Gastrocnemius medialis (tissue), 4 donors: ENCODE results near the gene BASP1. TPM values are rescaled to one million over a fixed set of nuclear protein-coding genes. Genes with fewer than 3 reads are reported as not detected.

Experiments
- ATAC-seq, 2 donors: fragments of 150-250 bp; one replicate each; pipeline ENCODE4 v1.9.1; 2016
- DNase-seq, 2 donors: peaks; one replicate each; pipeline ENCODE4 v3.0.0-alpha.2; 2019
- H3K27ac ChIP-seq, 4 donors: fragments of 200-600 bp; sonication (generic); 1 replicate in 1 of 4; 2 replicates in 3 of 4; pipeline ENCODE4 v1.5.1; 2016 to 2018; ENCODE audit warnings: mild to moderate bottlenecking in 2 of 4, moderate library complexity in 1 of 4
- H3K27me3 ChIP-seq, 3 donors: fragments of 200-600 bp; sonication (generic) in 2 of 3; 1 replicate in 1 of 3; 2 replicates in 2 of 3; pipeline versions ENCODE4 v1.5.1 to v1.6.0; 2016 to 2019; ENCODE audit warnings: mild to moderate bottlenecking in 1 of 3, moderate library complexity in 1 of 3
- H3K36me3 ChIP-seq, 2 donors: fragments of 200-600 bp; sonication (generic) in 1 of 2; one replicate each; pipeline ENCODE4 v1.5.1; 2017 to 2018
- H3K4me1 ChIP-seq, 2 donors: fragments of 200-600 bp; sonication (generic) in 1 of 2; one replicate each; pipeline ENCODE4 v1.5.1; 2016 to 2017; ENCODE audit warnings: mild to moderate bottlenecking in 2 of 2
- H3K4me3 ChIP-seq, 4 donors: fragments of 200-600 bp; sonication (generic) in 3 of 4; 1 replicate in 1 of 4; 2 replicates in 3 of 4; pipeline ENCODE4 v1.5.1; 2016 to 2019; ENCODE audit warnings: mild to moderate bottlenecking in 2 of 4
- H3K9me3 ChIP-seq, 3 donors: fragments of 200-600 bp; sonication (generic) in 2 of 3; 1 replicate in 1 of 3; 2 replicates in 2 of 3; pipeline ENCODE4 v1.5.1; 2016 to 2019
- POLR2A ChIP-seq, 2 donors: fragments of 450-650 bp; IDR thresholded peaks; one replicate each; pipeline ENCODE4 v1.6.1; 2017; ENCODE audit warnings: antibody characterized with exemption in 2 of 2, mild to moderate bottlenecking in 2 of 2, moderate library complexity in 2 of 2
- in situ Hi-C, 4 donors: fragments of 200-750 bp; cut with MboI; loops; one replicate each; pipeline versions ENCODE4 v1.15.0 to v1.8.0; 2017; ENCODE audit warnings: low sequenced_read_pairs in 4 of 4
- intact Hi-C: fragments of 100-400 bp; cut with DNase I; formaldehyde crosslinking; loops from one replicate; pipeline ENCODE4 v1.15.1; 2023; ENCODE audit warnings: low total_unique reads
- total RNA-seq, 4 donors: library from RNA; depleted of rRNA; stranded (reverse); fragments of >200 nt; gene quantifications; one replicate each; pipeline versions ENCODE4 v1.1.0 to v1.2.3, GENCODE V29; 2016
- TF ChIP-seq, protein P1 (sequence below), 5 experiments: fragments of 450-650 bp in 3 of 5; fragments of 200-600 bp in 2 of 5; sonication (generic) in 2 of 5; IDR thresholded peaks in 4 of 5; conservative IDR thresholded peaks in 1 of 5; 1 replicate in 4 of 5; 2 replicates in 1 of 5; pipeline ENCODE4 v1.5.1; 2016 to 2019; ENCODE audit warnings: antibody characterized with exemption in 5 of 5, mild to moderate bottlenecking in 3 of 5, moderate library complexity in 3 of 5

BASP1 gene
- total RNA-seq, 4 donors from 2014 or later, result 0.82 to 4.0 (median 4.0) TPM; not detected in 1

GRCh38 chr5:17218353-17219005, 1.0 kb downstream of the BASP1 start:
- DNase-seq, result no peak

GRCh38 chr5:17219006-17219422, 1.6 kb downstream of the BASP1 start:
- H3K27ac ChIP-seq, result no peak overlapping the region
- H3K36me3 ChIP-seq, result no peaks in the 10 kb centered on the region
- no peaks in the 10 kb centered on the region for H3K9me3 ChIP-seq
- DNase-seq (no peak), ATAC-seq (no peak)
- H3K4me3 ChIP-seq, result peak overlapping the region; percentile 43 to 66 (median 50)
- intact Hi-C loops (no loop called here), in situ Hi-C loops (loop anchor here in 1 of 4 donors (5.0 kb wide), 1 partner anchor 1088 kb away; no protein-coding TSS in a partner anchor)
- peaks cover 0 to 9% of the 10 kb centered on the region in 2 donors for H3K4me1 ChIP-seq
- peaks cover 36 to 63% (median 47%) of the 10 kb centered on the region in 3 donors for H3K27me3 ChIP-seq
- TF ChIP-seq POLR2A (IDR thresholded peaks at IDR 0.05), result no peak
- TF ChIP-seq, protein P1, sequence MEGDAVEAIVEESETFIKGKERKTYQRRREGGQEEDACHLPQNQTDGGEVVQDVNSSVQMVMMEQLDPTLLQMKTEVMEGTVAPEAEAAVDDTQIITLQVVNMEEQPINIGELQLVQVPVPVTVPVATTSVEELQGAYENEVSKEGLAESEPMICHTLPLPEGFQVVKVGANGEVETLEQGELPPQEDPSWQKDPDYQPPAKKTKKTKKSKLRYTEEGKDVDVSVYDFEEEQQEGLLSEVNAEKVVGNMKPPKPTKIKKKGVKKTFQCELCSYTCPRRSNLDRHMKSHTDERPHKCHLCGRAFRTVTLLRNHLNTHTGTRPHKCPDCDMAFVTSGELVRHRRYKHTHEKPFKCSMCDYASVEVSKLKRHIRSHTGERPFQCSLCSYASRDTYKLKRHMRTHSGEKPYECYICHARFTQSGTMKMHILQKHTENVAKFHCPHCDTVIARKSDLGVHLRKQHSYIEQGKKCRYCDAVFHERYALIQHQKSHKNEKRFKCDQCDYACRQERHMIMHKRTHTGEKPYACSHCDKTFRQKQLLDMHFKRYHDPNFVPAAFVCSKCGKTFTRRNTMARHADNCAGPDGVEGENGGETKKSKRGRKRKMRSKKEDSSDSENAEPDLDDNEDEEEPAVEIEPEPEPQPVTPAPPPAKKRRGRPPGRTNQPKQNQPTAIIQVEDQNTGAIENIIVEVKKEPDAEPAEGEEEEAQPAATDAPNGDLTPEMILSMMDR (IDR thresholded peaks at IDR 0.05 in 4 of 5, conservative IDR thresholded peaks at IDR 0.05 in 1 of 5), result no peak

More at GRCh38 chr5:17218353-17219005, 1.0 kb downstream of the BASP1 start:
- ATAC-seq, result no peak
- TF ChIP-seq, protein P1 (IDR thresholded peaks at IDR 0.05 in 4 of 5, conservative IDR thresholded peaks at IDR 0.05 in 1 of 5), result no peak
- no peak for TF ChIP-seq POLR2A (IDR thresholded peaks at IDR 0.05)
- Histone ChIP-seq H3K4me3 (peak overlapping the region; percentile 43 to 66 (median 50)), H3K4me1 (peaks cover 0 to 9% of the 10 kb centered on the region in 2 donors), H3K36me3 (no peaks in the 10 kb centered on the region), H3K9me3 (no peaks in the 10 kb centered on the region), H3K27me3 (peaks cover 36 to 61% (median 42%) of the 10 kb centered on the region in 3 donors), H3K27ac (peak overlapping the region in 1 of 4 donors; percentile 19)
- intact Hi-C loops (no loop called here), in situ Hi-C loops (loop anchor here in 1 of 4 donors (5.0 kb wide), 1 partner anchor 1089 kb away; no protein-coding TSS in a partner anchor)

- Histone ChIP-seq H3K27ac (no peak overlapping the region), H3K4me1 (peaks cover 0 to 9% of the 10 kb centered on the region in 2 donors), H3K4me3 (no peak overlapping the region), H3K9me3 (no peaks in the 10 kb centered on the region), H3K27me3 (peaks cover 36 to 63% (median 52%) of the 10 kb centered on the region in 3 donors), H3K36me3 (no peaks in the 10 kb centered on the region)
- intact Hi-C loops, result no loop called here
- in situ Hi-C loops, result loop anchor here in 1 of 4 donors (5.0 kb wide), 1 partner anchor 1088 kb away; no protein-coding TSS in a partner anchor
- DNase-seq (no peak), ATAC-seq (no peak)
- TF ChIP-seq POLR2A (IDR thresholded peaks at IDR 0.05), result no peak
- TF ChIP-seq, protein P1 (IDR thresholded peaks at IDR 0.05 in 4 of 5, conservative IDR thresholded peaks at IDR 0.05 in 1 of 5), result no peak
Observed at GRCh38 chr5:17219469-17219868, 2.0 kb downstream of the BASP1 start.

DNA sequence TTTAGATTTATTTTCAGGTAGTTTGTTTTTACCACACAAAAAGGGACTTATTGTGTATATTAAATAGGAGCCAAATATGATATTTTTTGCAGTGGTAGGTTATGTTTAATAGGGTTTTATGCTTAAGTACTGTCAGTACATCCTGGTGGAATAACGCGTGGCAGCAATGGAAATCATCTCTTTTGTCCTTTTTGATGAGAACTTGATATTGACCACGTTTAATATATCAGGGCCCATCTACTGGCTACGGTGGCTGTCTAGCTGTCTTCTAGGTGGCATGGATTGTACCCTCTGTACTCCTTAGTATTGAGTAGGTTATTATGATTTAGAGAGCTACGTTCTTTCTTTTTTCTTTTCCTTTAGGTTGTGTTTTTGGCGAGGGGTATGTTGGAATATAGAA, 2.6 kb downstream of the BASP1 start:
- in situ Hi-C loops, result loop anchor here in 2 of 4 donors (5.0 to 10.0 kb wide), 2 partner anchors 1087 to 1095 kb away; no protein-coding TSS in a partner anchor
- ATAC-seq (no peak), DNase-seq (no peak)
- Histone ChIP-seq H3K27me3 (peaks cover 35 to 66% (median 52%) of the 10 kb centered on the region in 3 donors), H3K36me3 (no peaks in the 10 kb centered on the region), H3K4me3 (no peak overlapping the region), H3K9me3 (no peaks in the 10 kb centered on the region), H3K27ac (no peak overlapping the region), H3K4me1 (peaks cover 0 to 9% of the 10 kb centered on the region in 2 donors)
- TF ChIP-seq, protein P1 (IDR thresholded peaks at IDR 0.05 in 4 of 5, conservative IDR thresholded peaks at IDR 0.05 in 1 of 5), result no peak
- TF ChIP-seq POLR2A (IDR thresholded peaks at IDR 0.05), result no peak
- intact Hi-C loops, result no loop called here
